K562 (cell line): ENCODE measurements around the gene NMRK2. TPM values are rescaled to one million over a fixed set of nuclear protein-coding genes. Genes with fewer than 3 reads are reported as not detected.

Source experiments
- BCL6 ChIP-seq: fragments of 250-450 bp; sonication (Bioruptor Pico); IDR thresholded peaks from 2 replicates; pipeline ENCODE4 v1.4.0; 2020
- CBFA2T3 ChIP-seq: fragments of 450-650 bp; IDR thresholded peaks from 2 replicates; pipeline ENCODE4 v1.6.1; 2017
- CEBPB ChIP-seq: fragments of 450-650 bp; IDR thresholded peaks from 2 replicates; pipeline ENCODE4 v1.6.1; 2016; ENCODE audit warnings: missing genetic modification characterization, missing compliant biosample characterization
- CREB5 ChIP-seq: fragments of 250-450 bp; sonication (Bioruptor Pico); IDR thresholded peaks from 2 replicates; pipeline ENCODE4 v1.5.0; 2020; ENCODE audit warnings: mild to moderate bottlenecking
- MYC ChIP-seq, 2 experiments: fragments of 250-450 bp in 1 of 2; sonication (Bioruptor Pico) in 1 of 2; IDR thresholded peaks; 2 replicates each; pipeline versions ENCODE4 v1.5.1 to v1.6.1; 2012 to 2021; ENCODE audit warnings: low read depth in 2 of 2, borderline replicate concordance in 1 of 2, improper control_type of control experiment in 1 of 2, low read length in 1 of 2, mild to moderate bottlenecking in 1 of 2, moderate library complexity in 1 of 2
- POLR2A ChIP-seq: fragments of 450-650 bp; conservative IDR thresholded peaks from 2 replicates; pipeline ENCODE4 v1.6.1; 2016
- PRMT5 ChIP-seq: sonication (generic); formaldehyde crosslinking; IDR thresholded peaks from 2 replicates; pipeline ENCODE4 v1.5.0; 2020; ENCODE audit warnings: missing genetic modification reagents
- THRA ChIP-seq: fragments of 450-650 bp; IDR thresholded peaks from 2 replicates; pipeline ENCODE4 v1.6.1; 2017; ENCODE audit warnings: mild to moderate bottlenecking, moderate library complexity
- ZBTB40 ChIP-seq, 2 experiments: fragments of 450-650 bp in 1 of 2; sonication (generic) in 1 of 2; formaldehyde crosslinking in 1 of 2; IDR thresholded peaks; 2 replicates each; pipeline versions ENCODE4 v1.7.1 to v1.9.0; 2016 to 2022; ENCODE audit warnings: inconsistent platforms in 1 of 2, mild to moderate bottlenecking in 1 of 2, missing genetic modification reagents in 1 of 2
- ZNF239 ChIP-seq: fragments of 250-450 bp; sonication (Bioruptor Pico); IDR thresholded peaks from 2 replicates; pipeline ENCODE4 v1.4.0; 2020; ENCODE audit warnings: mild to moderate bottlenecking
- ZSCAN32 ChIP-seq: fragments of 450-650 bp; formaldehyde crosslinking; IDR thresholded peaks from 2 replicates; pipeline ENCODE4 v1.4.0; 2020; ENCODE audit warnings: mild to moderate bottlenecking, moderate library complexity
- polyA plus RNA-seq, 8 experiments: library from polyadenylated mRNA; depleted of rRNA in 4 of 8; stranded (reverse) in 5 of 8; unstranded in 3 of 8; fragments of >200 nt; fragmentation: Nextera tagmentation in 2 of 8; fragmentation: Illumina TruSeq in 1 of 8; extraction: Ambion mirVana in 2 of 8; extraction: Trizol in 1 of 8; gene quantifications; 2 replicates each; pipeline versions ENCODE4 v1.2.1 to v1.2.3, GENCODE V29; 2011 to 2014; ENCODE audit warnings: inconsistent platforms in 1 of 8, missing spikeins in 1 of 8
- total RNA-seq, 7 experiments: library from RNA; depleted of rRNA in 6 of 7; stranded (reverse); fragments of >200 nt in 6 of 7; fragmentation: Illumina TruSeq in 2 of 7; extraction: Trizol in 2 of 7; gene quantifications; 2 replicates each; pipeline versions ENCODE4 v1.2.1 to v1.2.3, GENCODE V29; 2011 to 2021; ENCODE audit warnings: low replicate concordance in 1 of 7
- TF ChIP-seq, protein P1 (sequence below), 3 experiments: IDR thresholded peaks in 2 of 3; conservative IDR thresholded peaks in 1 of 3; 2 replicates each; pipeline ENCODE4 v1.5.1; 2011 to 2012; ENCODE audit warnings: low read length in 3 of 3, mild to moderate bottlenecking in 3 of 3, control low read depth in 2 of 3, improper control_type of control experiment in 1 of 3, inconsistent platforms in 1 of 3, low read depth in 1 of 3, mixed read lengths in 1 of 3, moderate library complexity in 1 of 3; ENCODE audit not compliant: insufficient read depth in 2 of 3

NMRK2 gene
- total and polyA plus RNA-seq, 9 of the 15 experiments (the other 6 are each of a cell fraction or from before 2014, with no cell fraction given) = not detected

DNA sequence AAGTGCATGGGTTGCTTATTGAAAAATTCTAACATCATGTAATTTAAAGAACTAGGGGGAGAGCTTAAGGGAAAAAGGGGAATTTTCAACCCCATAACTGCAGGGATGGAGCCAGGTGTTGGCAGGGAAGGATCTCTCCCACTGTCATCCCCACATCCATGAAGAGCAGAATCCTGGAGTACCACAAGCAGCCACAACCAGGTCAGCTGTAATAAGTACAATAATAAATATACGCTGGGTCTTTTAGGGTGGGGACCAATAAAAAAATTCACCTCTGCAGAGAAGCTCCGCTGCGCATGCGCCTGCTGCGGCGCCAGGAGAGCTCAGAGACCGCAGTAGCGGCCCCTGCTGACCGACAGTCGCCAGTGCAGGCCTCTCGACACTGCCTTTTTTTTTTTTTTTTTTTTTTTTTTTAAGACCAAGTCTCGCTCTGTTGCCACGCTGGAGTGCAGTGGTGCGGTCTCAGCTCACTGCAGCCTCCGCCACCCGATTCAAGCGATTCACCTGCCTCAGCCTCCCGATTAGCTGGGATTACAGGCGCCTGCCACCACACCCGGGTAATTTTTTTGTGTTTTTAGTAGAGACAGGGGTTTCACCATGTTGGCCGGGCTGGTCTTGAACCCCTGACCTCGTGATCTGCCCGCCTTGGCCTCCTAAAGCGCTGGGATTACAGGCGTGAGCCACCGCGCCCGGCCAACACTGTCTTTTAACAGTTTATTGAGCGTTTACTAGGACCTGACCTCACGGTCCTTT lies 54.9 kb downstream of the NMRK2 start (continued):
- TF ChIP-seq ZBTB40 (IDR thresholded peaks at IDR 0.05) (peak; percentile 51; the same call in 1 of the 2 replicates), ZBTB40 (CRISPR knock-in tag; IDR thresholded peaks at IDR 0.05) (no peak), PRMT5 (CRISPR knock-in tag) (no peak), ZNF239 (CRISPR knock-in tag) (no peak), CREB5 (no peak), MYC (IDR thresholded peaks at IDR 0.05; ENCODE audit: low read depth, low read length) (peak; percentile 58), MYC (CRISPR knock-in tag; IDR thresholded peaks at IDR 0.05; ENCODE audit: borderline replicate concordance, low read depth) (no peak), THRA (no peak), CBFA2T3 (no peak), BCL6 (no peak), CEBPB (tag) (peak; percentile 25; the same call in 1 of the 2 replicates), ZSCAN32 (CRISPR knock-in tag) (no peak), POLR2A (peak; percentile 36; the same call in 1 of the 2 replicates)
- TF ChIP-seq, protein P1, sequence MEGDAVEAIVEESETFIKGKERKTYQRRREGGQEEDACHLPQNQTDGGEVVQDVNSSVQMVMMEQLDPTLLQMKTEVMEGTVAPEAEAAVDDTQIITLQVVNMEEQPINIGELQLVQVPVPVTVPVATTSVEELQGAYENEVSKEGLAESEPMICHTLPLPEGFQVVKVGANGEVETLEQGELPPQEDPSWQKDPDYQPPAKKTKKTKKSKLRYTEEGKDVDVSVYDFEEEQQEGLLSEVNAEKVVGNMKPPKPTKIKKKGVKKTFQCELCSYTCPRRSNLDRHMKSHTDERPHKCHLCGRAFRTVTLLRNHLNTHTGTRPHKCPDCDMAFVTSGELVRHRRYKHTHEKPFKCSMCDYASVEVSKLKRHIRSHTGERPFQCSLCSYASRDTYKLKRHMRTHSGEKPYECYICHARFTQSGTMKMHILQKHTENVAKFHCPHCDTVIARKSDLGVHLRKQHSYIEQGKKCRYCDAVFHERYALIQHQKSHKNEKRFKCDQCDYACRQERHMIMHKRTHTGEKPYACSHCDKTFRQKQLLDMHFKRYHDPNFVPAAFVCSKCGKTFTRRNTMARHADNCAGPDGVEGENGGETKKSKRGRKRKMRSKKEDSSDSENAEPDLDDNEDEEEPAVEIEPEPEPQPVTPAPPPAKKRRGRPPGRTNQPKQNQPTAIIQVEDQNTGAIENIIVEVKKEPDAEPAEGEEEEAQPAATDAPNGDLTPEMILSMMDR (IDR thresholded peaks at IDR 0.05 in 2 of 3, conservative IDR thresholded peaks at IDR 0.05 in 1 of 3; ENCODE audit: insufficient read depth in 2 of 3, low read depth in 1 of 3, low read length in 3 of 3) = peak; percentile 86 to 95 (median 90)
